K562 (cell line): ENCODE results near the gene PPT2. TPM values are rescaled to one million over a fixed set of nuclear protein-coding genes. Genes with fewer than 3 reads are reported as not detected.

ENCODE experiments used
- BACH1 ChIP-seq: fragments of 200-800 bp; sonication (Bioruptor generic); IDR thresholded peaks from 2 replicates; pipeline ENCODE4 v1.6.1; 2016; ENCODE audit warnings: missing genetic modification characterization, missing compliant biosample characterization
- BHLHE40 ChIP-seq: IDR thresholded peaks from 2 replicates; pipeline ENCODE4 v1.6.1; 2011; ENCODE audit warnings: low read length, improper control_type of control experiment
- DEAF1 ChIP-seq: fragments of 450-650 bp; formaldehyde crosslinking; IDR thresholded peaks from 2 replicates; pipeline ENCODE4 v1.4.0; 2020; ENCODE audit warnings: mild to moderate bottlenecking, moderate library complexity
- ILF3 ChIP-seq: fragments of 450-650 bp; IDR thresholded peaks from 2 replicates; pipeline ENCODE4 v1.6.1; 2018; ENCODE audit warnings: antibody characterized with exemption, mild to moderate bottlenecking, moderate library complexity, borderline replicate concordance
- SMAD2 ChIP-seq: fragments of 150-350 bp; IDR thresholded peaks from 2 replicates; pipeline ENCODE4 v1.6.1; 2014; ENCODE audit warnings: low read depth, mild to moderate bottlenecking, low read length
- STAT6 ChIP-seq: sonication (generic); formaldehyde crosslinking; IDR thresholded peaks from 2 replicates; pipeline ENCODE4 v1.8.1; 2023; ENCODE audit warnings: mild to moderate bottlenecking, missing genetic modification reagents
- TCF3 ChIP-seq: sonication (generic); formaldehyde crosslinking; IDR thresholded peaks from 2 replicates; pipeline ENCODE4 v1.4.0; 2020; ENCODE audit warnings: mild to moderate bottlenecking, missing genetic modification reagents
- TEAD2 ChIP-seq: fragments of 450-650 bp; IDR thresholded peaks from 2 replicates; pipeline ENCODE4 v1.6.1; 2016; ENCODE audit warnings: missing genetic modification characterization, control low read depth, missing compliant biosample characterization
- TRIM28 ChIP-seq: fragments of 450-650 bp; IDR thresholded peaks from 2 replicates; pipeline ENCODE4 v1.6.1; 2017
- VEZF1 ChIP-seq: fragments of 200-800 bp; sonication (Bioruptor generic); IDR thresholded peaks from 2 replicates; pipeline ENCODE4 v1.6.1; 2017; ENCODE audit warnings: missing genetic modification characterization, missing compliant biosample characterization
- XRCC5 ChIP-seq: fragments of 200-400 bp; formaldehyde crosslinking; IDR thresholded peaks from 2 replicates; pipeline ENCODE4 v1.6.1; 2017; ENCODE audit warnings: low read depth, mild to moderate bottlenecking, low read length
- ZNF644 ChIP-seq: fragments of 200-800 bp; sonication (Bioruptor generic); IDR thresholded peaks from 2 replicates; pipeline ENCODE4 v1.6.1; 2016; ENCODE audit warnings: low read depth, missing genetic modification characterization, missing compliant biosample characterization
- polyA plus RNA-seq, 8 experiments: library from polyadenylated mRNA; depleted of rRNA in 4 of 8; stranded (reverse) in 5 of 8; unstranded in 3 of 8; fragments of >200 nt; fragmentation: Nextera tagmentation in 2 of 8; fragmentation: Illumina TruSeq in 1 of 8; extraction: Ambion mirVana in 2 of 8; extraction: Trizol in 1 of 8; gene quantifications; 2 replicates each; pipeline versions ENCODE4 v1.2.1 to v1.2.3, GENCODE V29; 2011 to 2014; ENCODE audit warnings: inconsistent platforms in 1 of 8, missing spikeins in 1 of 8
- total RNA-seq, 7 experiments: library from RNA; depleted of rRNA in 6 of 7; stranded (reverse); fragments of >200 nt in 6 of 7; fragmentation: Illumina TruSeq in 2 of 7; extraction: Trizol in 2 of 7; gene quantifications; 2 replicates each; pipeline versions ENCODE4 v1.2.1 to v1.2.3, GENCODE V29; 2011 to 2021; ENCODE audit warnings: low replicate concordance in 1 of 7
- TF ChIP-seq, protein P1 (sequence below), 2 experiments: fragments of 450-650 bp in 1 of 2; IDR thresholded peaks; 2 replicates each; pipeline ENCODE4 v1.6.1; 2011 to 2017; ENCODE audit warnings: low read depth in 2 of 2, antibody characterized with exemption in 1 of 2, borderline replicate concordance in 1 of 2, low read length in 1 of 2, mild to moderate bottlenecking in 1 of 2, mixed read lengths in 1 of 2; ENCODE audit not compliant: control insufficient read depth in 1 of 2
- TF ChIP-seq, protein P2 (sequence below): IDR thresholded peaks from 3 replicates; pipeline ENCODE4 v1.6.1; 2011; ENCODE audit warnings: borderline replicate concordance, mild to moderate bottlenecking, moderate library complexity; ENCODE audit not compliant: insufficient read length; ENCODE audit errors: extremely low read depth

PPT2 gene
- total and polyA plus RNA-seq, 9 of the 15 experiments (the other 6 are each of a cell fraction or from before 2014, with no cell fraction given), result 27.4 to 98.8 (median 69.9) TPM

DNA sequence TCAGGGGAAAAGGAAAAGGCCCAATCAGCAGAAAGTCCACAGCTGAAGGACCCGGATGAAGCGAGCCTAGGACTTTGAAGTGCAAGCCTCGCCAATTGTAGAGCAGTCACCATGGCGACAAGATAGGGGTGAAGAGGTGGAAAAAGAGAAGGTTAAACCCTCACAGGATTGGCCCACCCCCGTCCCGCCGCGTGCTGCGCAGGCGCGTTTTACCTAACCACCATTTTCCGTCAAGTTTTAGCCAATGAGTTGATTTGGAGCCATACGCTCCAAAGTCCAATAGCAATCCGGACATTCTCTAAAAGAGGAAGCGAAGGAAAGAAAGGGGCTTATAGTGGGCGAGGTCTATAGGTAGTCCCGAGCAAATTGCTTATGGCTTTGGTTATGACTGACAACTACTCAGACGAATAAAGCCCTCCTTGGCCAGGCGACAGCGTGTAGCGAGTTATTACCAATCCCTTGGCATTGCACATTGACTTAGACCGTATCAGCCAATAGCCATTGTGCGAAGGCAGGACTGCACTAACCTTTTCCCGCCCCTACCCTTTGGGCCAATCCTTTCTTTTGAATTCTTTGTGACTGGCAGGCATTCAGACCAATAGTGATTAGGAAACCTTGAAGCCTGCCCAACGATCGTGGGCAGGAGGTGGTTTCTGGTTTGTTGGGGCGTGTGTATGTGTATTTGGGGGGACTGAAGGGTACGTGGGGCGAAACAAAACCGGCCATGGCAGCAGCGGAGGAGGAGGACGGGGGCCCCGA lies 24.0 kb downstream of the PPT2 start, which contains the start of gene RNF5 (continued):
- TF ChIP-seq, protein P1, sequence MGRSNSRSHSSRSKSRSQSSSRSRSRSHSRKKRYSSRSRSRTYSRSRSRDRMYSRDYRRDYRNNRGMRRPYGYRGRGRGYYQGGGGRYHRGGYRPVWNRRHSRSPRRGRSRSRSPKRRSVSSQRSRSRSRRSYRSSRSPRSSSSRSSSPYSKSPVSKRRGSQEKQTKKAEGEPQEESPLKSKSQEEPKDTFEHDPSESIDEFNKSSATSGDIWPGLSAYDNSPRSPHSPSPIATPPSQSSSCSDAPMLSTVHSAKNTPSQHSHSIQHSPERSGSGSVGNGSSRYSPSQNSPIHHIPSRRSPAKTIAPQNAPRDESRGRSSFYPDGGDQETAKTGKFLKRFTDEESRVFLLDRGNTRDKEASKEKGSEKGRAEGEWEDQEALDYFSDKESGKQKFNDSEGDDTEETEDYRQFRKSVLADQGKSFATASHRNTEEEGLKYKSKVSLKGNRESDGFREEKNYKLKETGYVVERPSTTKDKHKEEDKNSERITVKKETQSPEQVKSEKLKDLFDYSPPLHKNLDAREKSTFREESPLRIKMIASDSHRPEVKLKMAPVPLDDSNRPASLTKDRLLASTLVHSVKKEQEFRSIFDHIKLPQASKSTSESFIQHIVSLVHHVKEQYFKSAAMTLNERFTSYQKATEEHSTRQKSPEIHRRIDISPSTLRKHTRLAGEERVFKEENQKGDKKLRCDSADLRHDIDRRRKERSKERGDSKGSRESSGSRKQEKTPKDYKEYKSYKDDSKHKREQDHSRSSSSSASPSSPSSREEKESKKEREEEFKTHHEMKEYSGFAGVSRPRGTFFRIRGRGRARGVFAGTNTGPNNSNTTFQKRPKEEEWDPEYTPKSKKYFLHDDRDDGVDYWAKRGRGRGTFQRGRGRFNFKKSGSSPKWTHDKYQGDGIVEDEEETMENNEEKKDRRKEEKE (IDR thresholded peaks at IDR 0.05; ENCODE audit: borderline replicate concordance in 1 of 2, control insufficient read depth in 1 of 2, low read depth in 2 of 2, low read length in 1 of 2), result no peak
- TF ChIP-seq ZNF644 (no peak), ILF3 (no peak), BACH1 (no peak; the same call in 1 of the 2 replicates), STAT6 (CRISPR knock-in tag) (no peak; the same call in 1 of the 2 replicates), TEAD2 (tag) (no peak), XRCC5 (0 out of 2 replicates have a peak, but pooled peaks have one; percentile 51), TRIM28 (no peak), SMAD2 (no peak), DEAF1 (no peak), TCF3 (no peak), VEZF1 (peak; percentile 82), BHLHE40 (peak; percentile 2; the same call in 1 of the 2 replicates)
- TF ChIP-seq, protein P2, sequence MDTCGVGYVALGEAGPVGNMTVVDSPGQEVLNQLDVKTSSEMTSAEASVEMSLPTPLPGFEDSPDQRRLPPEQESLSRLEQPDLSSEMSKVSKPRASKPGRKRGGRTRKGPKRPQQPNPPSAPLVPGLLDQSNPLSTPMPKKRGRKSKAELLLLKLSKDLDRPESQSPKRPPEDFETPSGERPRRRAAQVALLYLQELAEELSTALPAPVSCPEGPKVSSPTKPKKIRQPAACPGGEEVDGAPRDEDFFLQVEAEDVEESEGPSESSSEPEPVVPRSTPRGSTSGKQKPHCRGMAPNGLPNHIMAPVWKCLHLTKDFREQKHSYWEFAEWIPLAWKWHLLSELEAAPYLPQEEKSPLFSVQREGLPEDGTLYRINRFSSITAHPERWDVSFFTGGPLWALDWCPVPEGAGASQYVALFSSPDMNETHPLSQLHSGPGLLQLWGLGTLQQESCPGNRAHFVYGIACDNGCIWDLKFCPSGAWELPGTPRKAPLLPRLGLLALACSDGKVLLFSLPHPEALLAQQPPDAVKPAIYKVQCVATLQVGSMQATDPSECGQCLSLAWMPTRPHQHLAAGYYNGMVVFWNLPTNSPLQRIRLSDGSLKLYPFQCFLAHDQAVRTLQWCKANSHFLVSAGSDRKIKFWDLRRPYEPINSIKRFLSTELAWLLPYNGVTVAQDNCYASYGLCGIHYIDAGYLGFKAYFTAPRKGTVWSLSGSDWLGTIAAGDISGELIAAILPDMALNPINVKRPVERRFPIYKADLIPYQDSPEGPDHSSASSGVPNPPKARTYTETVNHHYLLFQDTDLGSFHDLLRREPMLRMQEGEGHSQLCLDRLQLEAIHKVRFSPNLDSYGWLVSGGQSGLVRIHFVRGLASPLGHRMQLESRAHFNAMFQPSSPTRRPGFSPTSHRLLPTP, result no peak
